GM10266 (cell line): ENCODE measurements around the gene STARD7.

ENCODE experiments used
- DNase-seq: peaks from one replicate; pipeline ENCODE4 v3.0.0; 2012; ENCODE audit errors: extremely low spot score
- TF ChIP-seq, protein P1 (sequence below): IDR thresholded peaks from 2 replicates; pipeline ENCODE4 v1.5.1; 2012; ENCODE audit warnings: mild to moderate bottlenecking, low read depth; ENCODE audit not compliant: control insufficient read depth, insufficient read depth; ENCODE audit errors: missing control alignments

STARD7 gene

DNA sequence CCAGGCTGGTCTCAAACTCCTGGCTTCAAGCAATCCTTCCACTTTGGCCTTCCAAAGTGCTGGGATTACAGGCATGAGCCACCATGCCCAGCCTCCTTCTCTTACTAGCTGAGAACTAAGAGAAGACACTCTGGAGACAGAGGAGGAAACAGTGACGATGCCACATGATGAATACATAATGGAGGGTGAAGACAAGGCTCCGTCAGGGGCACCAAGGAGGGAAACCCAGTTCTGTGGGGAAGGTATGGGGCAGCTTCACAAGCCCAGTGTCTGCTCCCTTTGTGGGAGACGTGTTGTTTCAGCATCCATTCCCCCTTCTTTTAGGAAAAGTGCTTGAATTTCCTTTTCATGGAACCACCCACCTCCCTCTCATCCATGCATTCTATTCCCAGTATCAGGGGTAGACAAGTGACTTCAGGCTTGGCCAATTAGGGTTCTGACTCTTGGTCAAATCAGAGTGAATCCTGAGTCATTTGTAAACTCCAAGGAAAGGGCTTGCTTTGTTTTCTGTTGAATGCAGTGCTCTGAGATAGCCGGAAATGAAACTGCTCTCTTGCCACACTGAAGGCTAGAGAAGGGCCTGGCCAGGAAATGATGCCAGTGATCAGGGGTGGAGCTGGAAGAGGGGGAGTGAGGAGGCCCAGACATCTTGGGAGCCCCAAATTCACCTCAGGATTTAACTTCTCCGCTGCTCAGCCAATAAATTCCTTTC lies 33.4 kb upstream of the STARD7 start:
- TF ChIP-seq, protein P1, sequence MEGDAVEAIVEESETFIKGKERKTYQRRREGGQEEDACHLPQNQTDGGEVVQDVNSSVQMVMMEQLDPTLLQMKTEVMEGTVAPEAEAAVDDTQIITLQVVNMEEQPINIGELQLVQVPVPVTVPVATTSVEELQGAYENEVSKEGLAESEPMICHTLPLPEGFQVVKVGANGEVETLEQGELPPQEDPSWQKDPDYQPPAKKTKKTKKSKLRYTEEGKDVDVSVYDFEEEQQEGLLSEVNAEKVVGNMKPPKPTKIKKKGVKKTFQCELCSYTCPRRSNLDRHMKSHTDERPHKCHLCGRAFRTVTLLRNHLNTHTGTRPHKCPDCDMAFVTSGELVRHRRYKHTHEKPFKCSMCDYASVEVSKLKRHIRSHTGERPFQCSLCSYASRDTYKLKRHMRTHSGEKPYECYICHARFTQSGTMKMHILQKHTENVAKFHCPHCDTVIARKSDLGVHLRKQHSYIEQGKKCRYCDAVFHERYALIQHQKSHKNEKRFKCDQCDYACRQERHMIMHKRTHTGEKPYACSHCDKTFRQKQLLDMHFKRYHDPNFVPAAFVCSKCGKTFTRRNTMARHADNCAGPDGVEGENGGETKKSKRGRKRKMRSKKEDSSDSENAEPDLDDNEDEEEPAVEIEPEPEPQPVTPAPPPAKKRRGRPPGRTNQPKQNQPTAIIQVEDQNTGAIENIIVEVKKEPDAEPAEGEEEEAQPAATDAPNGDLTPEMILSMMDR: no peak
- DNase-seq: peak; percentile 68

DNA sequence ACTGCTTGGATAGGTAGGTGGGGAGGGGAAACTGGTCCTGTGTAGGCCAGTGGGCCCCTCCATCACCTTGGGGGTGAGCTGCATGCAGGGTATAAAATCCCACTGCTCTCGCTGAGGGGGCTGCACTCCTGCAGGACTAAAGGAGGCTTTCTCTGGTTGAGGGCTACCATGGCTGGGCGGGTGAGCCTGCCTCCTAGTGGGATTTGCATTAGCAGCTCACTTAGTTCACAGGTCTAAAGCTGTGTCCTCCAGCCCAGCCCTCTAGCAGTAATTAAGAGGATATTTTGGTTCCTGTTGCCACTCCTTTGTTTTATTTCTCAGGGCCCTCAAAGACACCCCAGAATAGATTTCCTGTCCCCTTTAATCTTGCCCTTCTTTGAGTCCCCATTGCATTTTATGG lies 32.6 kb upstream of the STARD7 start:
- TF ChIP-seq, protein P1: peak; percentile 16
- DNase-seq: no peak

DNA sequence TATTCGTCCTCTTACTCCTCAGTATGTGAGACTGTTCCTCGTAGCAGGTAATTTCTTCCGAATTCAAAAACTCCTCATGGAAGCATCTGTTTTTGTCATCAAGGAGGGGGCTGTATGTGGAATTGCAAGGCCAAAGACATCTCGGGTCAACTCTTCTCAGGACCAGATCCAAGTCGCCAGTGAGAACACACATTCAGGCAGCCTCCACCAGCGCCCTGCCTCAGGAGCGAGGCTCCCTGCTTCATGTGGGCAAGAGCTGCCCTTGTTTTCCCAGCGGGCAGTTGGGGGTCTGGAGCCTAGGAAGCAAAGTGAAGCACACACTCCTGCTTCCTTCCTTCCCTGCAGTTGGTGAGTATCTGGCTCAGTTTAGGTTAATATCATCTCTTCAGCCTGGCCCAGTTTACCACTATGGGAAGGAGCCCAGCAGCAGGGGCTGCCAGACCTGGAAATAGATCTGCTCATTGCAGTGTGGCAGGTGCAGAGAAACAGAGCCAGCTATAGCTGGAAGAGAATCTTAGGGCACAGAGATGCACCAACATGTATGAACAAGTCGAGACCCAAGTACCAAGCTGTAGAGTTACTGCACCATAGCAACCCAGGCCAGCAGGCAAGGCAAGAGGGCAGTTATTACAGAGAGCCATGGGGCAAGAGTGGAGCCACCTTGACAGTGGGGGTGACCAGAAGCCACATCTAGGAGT lies 31.9 kb upstream of the STARD7 start:
- DNase-seq: no peak
- TF ChIP-seq, protein P1: no peak

DNA sequence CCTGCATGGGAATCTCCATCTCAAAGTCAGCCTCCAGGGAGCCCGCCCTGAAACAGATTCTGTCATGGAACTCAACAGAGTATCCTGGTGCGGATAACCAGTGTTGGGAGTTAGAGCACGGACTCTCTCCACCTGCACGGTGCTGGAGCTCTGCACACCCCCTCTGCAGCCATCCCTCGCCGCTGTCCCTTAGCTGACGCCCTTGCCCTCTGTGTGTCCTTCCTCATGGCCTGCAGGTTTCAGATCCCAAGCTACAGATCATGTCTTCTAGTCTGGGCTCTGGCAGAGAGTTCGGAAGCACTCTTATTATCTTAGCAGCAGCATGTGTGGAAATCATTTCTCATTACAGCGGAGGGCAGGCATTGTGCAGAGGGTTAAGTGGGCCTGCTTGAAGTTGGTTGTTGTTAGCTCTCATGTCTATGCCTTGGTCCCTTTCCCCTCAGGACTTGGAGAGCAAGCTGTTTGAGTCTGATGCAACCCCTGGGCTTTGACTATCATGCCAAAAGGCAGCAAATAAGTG lies 31.2 kb upstream of the STARD7 start:
- no peak for DNase-seq
- TF ChIP-seq, protein P1: no peak

DNA sequence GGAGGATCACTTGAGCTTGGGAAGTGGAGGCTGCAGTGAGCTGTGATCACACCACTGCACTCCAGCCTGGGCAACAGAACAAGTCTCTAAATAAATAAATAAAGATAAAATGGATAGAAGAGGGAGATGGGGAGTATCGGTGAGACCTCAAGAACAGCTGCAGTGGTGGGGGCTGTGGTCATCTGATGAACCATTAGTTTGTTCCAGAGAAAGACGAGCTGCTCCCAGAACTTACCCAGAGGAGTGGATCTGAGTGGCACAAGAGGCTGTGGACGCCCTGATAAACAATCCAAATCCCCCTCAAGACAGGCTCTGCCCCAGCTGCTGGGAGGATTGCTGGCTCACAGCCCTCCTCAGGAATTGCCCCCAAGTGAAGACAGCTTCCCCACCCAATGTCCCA lies 30.5 kb upstream of the STARD7 start:
- TF ChIP-seq, protein P1: no peak
- DNase-seq: no peak

DNA sequence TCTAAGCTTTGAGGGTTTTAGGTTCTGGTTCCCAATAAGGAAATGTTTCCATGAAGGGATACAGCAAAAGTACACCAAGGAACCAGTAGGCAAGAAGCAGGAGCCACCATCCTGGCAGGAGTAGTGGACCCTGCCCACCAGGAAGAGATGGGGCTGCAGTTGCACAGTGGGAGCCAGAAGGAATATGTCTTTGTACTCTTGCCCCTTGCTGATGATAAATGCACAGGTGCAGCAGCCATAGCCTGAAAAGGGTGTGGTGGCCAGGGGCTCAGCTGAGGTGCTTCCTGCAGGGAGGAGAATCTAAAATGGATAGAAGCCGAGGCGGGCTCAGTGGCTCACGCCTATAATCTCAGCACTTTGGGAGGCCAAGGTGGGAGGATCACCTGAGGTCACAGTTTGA lies 29.6 kb upstream of the STARD7 start:
- TF ChIP-seq, protein P1: no peak
- DNase-seq: no peak

DNA sequence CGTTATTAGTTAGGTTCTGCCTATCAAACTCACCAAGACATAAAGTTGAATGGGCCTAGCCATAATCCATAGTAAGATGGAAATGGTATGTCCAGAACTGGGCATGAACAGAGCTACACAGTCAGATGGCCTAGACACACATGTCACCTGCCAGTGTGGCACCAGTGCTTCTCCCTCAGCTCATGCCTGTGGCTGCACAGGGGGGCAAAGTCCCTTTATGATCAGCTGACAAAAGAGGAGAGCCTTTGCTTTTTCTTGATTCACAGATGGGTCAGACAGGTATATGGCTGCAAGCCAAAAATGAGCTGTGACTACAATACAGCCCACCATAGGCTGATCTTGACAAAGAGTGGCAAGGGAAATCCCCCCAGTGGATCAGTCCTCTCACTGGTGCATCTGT lies 28.3 kb upstream of the STARD7 start:
- DNase-seq: no peak
- TF ChIP-seq, protein P1: no peak
